Hepatocyte (in vitro differentiated cells): Measurements from ENCODE around the gene TMEM115. TPM values are rescaled to one million over a fixed set of nuclear protein-coding genes. Genes with fewer than 3 reads are reported as not detected.

ENCODE experiments used
- DNase-seq: peaks from one replicate; pipeline ENCODE4 v3.0.0-alpha.2; 2016; ENCODE audit warnings: low spot score
- H2AFZ ChIP-seq: fragments of 200-600 bp; sonication (generic); 2 replicates; pipeline ENCODE4 v1.6.0; 2016; ENCODE audit warnings: antibody characterized with exemption, mild to moderate bottlenecking
- H3K27ac ChIP-seq: fragments of 200-600 bp; sonication (generic); 2 replicates; pipeline ENCODE4 v1.5.1; 2016; ENCODE audit warnings: mild to moderate bottlenecking
- H3K27me3 ChIP-seq: fragments of 200-600 bp; sonication (generic); 2 replicates; pipeline ENCODE4 v1.6.1; 2016
- H3K36me3 ChIP-seq: fragments of 200-600 bp; sonication (generic); replicated peaks from 2 replicates; pipeline ENCODE4 v1.5.1; 2016; ENCODE audit warnings: low read depth; ENCODE audit not compliant: insufficient read depth
- H3K4me1 ChIP-seq: fragments of 200-600 bp; sonication (generic); 2 replicates; pipeline ENCODE4 v1.5.1; 2016; ENCODE audit warnings: mild to moderate bottlenecking, moderate library complexity; ENCODE audit not compliant: insufficient read depth
- H3K4me2 ChIP-seq: fragments of 200-600 bp; sonication (generic); 2 replicates; pipeline ENCODE4 v1.6.0; 2016
- H3K4me3 ChIP-seq: fragments of 200-600 bp; sonication (generic); 2 replicates; pipeline ENCODE4 v1.5.1; 2016; ENCODE audit warnings: mild to moderate bottlenecking
- H3K79me2 ChIP-seq: fragments of 200-600 bp; sonication (generic); 2 replicates; pipeline ENCODE4 v1.6.0; 2017; ENCODE audit warnings: mild to moderate bottlenecking
- H3K9me2 ChIP-seq: fragments of 200-600 bp; sonication (generic); replicated peaks from 2 replicates; pipeline ENCODE4 v1.6.0; 2017; ENCODE audit warnings: mild to moderate bottlenecking; ENCODE audit not compliant: insufficient read depth
- H3K9me3 ChIP-seq: fragments of 200-600 bp; sonication (generic); 2 replicates; pipeline ENCODE4 v1.5.1; 2016; ENCODE audit warnings: low read depth, mild to moderate bottlenecking
- H4K20me1 ChIP-seq: fragments of 200-600 bp; sonication (generic); 2 replicates; pipeline ENCODE4 v1.6.0; 2016; ENCODE audit warnings: mild to moderate bottlenecking; ENCODE audit not compliant: insufficient read depth, poor library complexity, severe bottlenecking
- CTCF ChIP-seq: fragments of 200-600 bp; sonication (generic); IDR thresholded peaks from 2 replicates; pipeline ENCODE4 v1.5.1; 2016; ENCODE audit warnings: antibody characterized with exemption, mild to moderate bottlenecking; ENCODE audit not compliant: poor library complexity
- EZH2 ChIP-seq: fragments of 200-600 bp; sonication (generic); IDR thresholded peaks from 2 replicates; pipeline ENCODE4 v1.6.1; 2016; ENCODE audit warnings: antibody characterized with exemption, mild to moderate bottlenecking, borderline replicate concordance
- EZH2phosphoT487 ChIP-seq: fragments of 200-600 bp; sonication (generic); IDR thresholded peaks from one replicate; pipeline ENCODE4 v1.6.1; 2018; ENCODE audit warnings: antibody characterized with exemption, mild to moderate bottlenecking, low read depth, moderate library complexity; ENCODE audit not compliant: unreplicated experiment, severe bottlenecking
- WGBS: methylation state at CpG from one replicate; pipeline ENCODE4 v1.1.6; 2016; ENCODE audit warnings: low lambda C conversion rate; ENCODE audit errors: missing lambda C conversion rate; 5-methylcytosine and 5-hydroxymethylcytosine counted together
- polyA plus RNA-seq: library from polyadenylated mRNA; unstranded; fragments of >200 nt; fragmentation: Nextera tagmentation; extraction: Ambion mirVana; gene quantifications from 2 replicates; pipeline ENCODE4 v1.2.1, GENCODE V29; 2016
- total RNA-seq: library from RNA; depleted of rRNA; stranded (reverse); fragments of >200 nt; gene quantifications from 2 replicates; pipeline ENCODE4 v1.2.3, GENCODE V29; 2014

The TMEM115 gene
- total and polyA plus RNA-seq, 2 experiments from 2014 or later = 49.3 to 69.9 TPM

GRCh38 chr3:50355829-50356552 lies 3.3 kb downstream of the TMEM115 start:
- Histone ChIP-seq H3K27ac (no peak overlapping the region), H3K27me3 (no peaks in the 10 kb centered on the region), H2AFZ (no peak overlapping the region), H3K36me3 (no peaks in the 10 kb centered on the region), H4K20me1 (peaks cover 38% of the 10 kb centered on the region), H3K4me2 (peak overlapping the region; percentile 99), H3K4me3 (no peak overlapping the region), H3K9me3 (no peaks in the 10 kb centered on the region), H3K4me1 (peaks cover 34% of the 10 kb centered on the region), H3K79me2 (peaks cover 52% of the 10 kb centered on the region), H3K9me2 (no peaks in the 10 kb centered on the region)
- no peak for DNase-seq
- TF ChIP-seq CTCF (peak; percentile 3), EZH2phosphoT487 (no peak), EZH2 (no peak)
- 82% methylated on average over 5 of the region's 5 CpGs for WGBS

- TF ChIP-seq EZH2phosphoT487 = no peak
- TF ChIP-seq CTCF = no peak
- no peak for TF ChIP-seq EZH2
- Histone ChIP-seq H3K27me3 (no peaks in the 10 kb centered on the region), H3K4me3 (no peak overlapping the region), H2AFZ (no peak overlapping the region), H3K4me1 (peaks cover 39% of the 10 kb centered on the region), H4K20me1 (peaks cover 38% of the 10 kb centered on the region), H3K27ac (no peak overlapping the region), H3K4me2 (no peak overlapping the region), H3K36me3 (no peaks in the 10 kb centered on the region), H3K79me2 (peaks cover 57% of the 10 kb centered on the region), H3K9me3 (no peaks in the 10 kb centered on the region), H3K9me2 (no peaks in the 10 kb centered on the region)
- DNase-seq = no peak
- WGBS = 97% methylated on average over 7 of the region's 7 CpGs
These were observed 4.5 kb downstream of the TMEM115 start for GRCh38 chr3:50354850-50355249.

- 94% methylated on average over 5 of the region's 5 CpGs for WGBS
- peaks cover 38% of the 10 kb centered on the region for H4K20me1 ChIP-seq
- H3K4me2 ChIP-seq = no peak overlapping the region
These were observed 5.0 kb downstream of the TMEM115 start for GRCh38 chr3:50354186-50354764.

More at GRCh38 chr3:50354186-50354764, 5.0 kb downstream of the TMEM115 start:
- no peaks in the 10 kb centered on the region for H3K9me2 ChIP-seq
- H2AFZ ChIP-seq = no peak overlapping the region
- H3K4me3 ChIP-seq = no peak overlapping the region
- H3K27ac ChIP-seq = no peak overlapping the region
- peaks cover 44% of the 10 kb centered on the region for H3K4me1 ChIP-seq
- H3K27me3 ChIP-seq = no peaks in the 10 kb centered on the region
- H3K36me3 ChIP-seq = no peaks in the 10 kb centered on the region
- peaks cover 62% of the 10 kb centered on the region for H3K79me2 ChIP-seq
- H3K9me3 ChIP-seq = no peaks in the 10 kb centered on the region
- DNase-seq = no peak
- TF ChIP-seq CTCF = no peak
- TF ChIP-seq EZH2phosphoT487 = no peak
- no peak for TF ChIP-seq EZH2
